ENCODE data around the gene ANKRD11.

Gene ANKRD11

DNA sequence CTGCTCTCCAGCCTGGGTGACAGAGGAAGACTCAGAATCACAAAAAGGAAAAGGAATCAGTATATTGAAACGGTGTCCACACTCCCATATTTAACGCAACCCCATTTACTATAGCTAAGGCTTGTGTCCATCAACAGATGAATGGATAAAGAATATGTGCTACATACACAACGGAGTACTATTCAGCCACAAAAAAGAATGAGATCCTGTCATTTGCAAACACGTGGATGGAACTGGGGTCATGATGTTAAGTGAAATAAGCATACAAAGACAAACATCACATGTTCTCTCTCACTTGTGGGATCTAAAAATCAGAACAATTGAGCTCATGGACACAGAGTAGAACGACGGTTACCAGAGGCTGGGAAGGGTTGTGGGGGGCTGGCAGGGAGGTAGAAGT, 217.7 kb downstream of the ANKRD11 start:
- Histone ChIP-seq H3K4ac (ENCODE audit: low read depth, low read length) (no peak overlapping the region), H3K23ac (ENCODE audit: low read length) (no peak overlapping the region), H3K27me3 (ENCODE audit: insufficient read depth, low read length, poor library complexity) (no peaks in the 10 kb centered on the region), H4K8ac (ENCODE audit: low read depth, low read length) (no peak overlapping the region), H3K4me3 (ENCODE audit: low read length) (no peak overlapping the region), H2BK5ac (ENCODE audit: low read length) (no peak overlapping the region), H3K79me1 (ENCODE audit: low read length) (peaks cover 1% of the 10 kb centered on the region), H3K27ac (ENCODE audit: low read depth, low read length) (no peak overlapping the region), H3K18ac (ENCODE audit: low read length) (no peak overlapping the region), H3K36me3 (ENCODE audit: control insufficient read depth, insufficient read depth, low read length) (peaks cover 12% of the 10 kb centered on the region), H3K4me2 (ENCODE audit: low read length) (no peak overlapping the region), H3K4me1 (ENCODE audit: control insufficient read depth, low read depth, low read length) (no peaks in the 10 kb centered on the region), H3K56ac (ENCODE audit: low read length) (no peak overlapping the region), H4K5ac (ENCODE audit: low read length) (no peak overlapping the region), H3K79me2 (ENCODE audit: control insufficient read depth, insufficient read depth, low read length) (no peaks in the 10 kb centered on the region), H2BK15ac (replicated peaks; ENCODE audit: low read depth) (no peak overlapping the region), H2AK5ac (ENCODE audit: low read length) (no peak overlapping the region), H3K9ac (ENCODE audit: low read length) (no peak overlapping the region), H2BK120ac (ENCODE audit: low read depth, low read length) (no peak overlapping the region)
- WGBS (ENCODE audit: extremely low coverage, insufficient coverage, low lambda C conversion rate): no CpG with 5 or more reads among the region's 6 CpGs
- DNase-seq: no peak

DNA sequence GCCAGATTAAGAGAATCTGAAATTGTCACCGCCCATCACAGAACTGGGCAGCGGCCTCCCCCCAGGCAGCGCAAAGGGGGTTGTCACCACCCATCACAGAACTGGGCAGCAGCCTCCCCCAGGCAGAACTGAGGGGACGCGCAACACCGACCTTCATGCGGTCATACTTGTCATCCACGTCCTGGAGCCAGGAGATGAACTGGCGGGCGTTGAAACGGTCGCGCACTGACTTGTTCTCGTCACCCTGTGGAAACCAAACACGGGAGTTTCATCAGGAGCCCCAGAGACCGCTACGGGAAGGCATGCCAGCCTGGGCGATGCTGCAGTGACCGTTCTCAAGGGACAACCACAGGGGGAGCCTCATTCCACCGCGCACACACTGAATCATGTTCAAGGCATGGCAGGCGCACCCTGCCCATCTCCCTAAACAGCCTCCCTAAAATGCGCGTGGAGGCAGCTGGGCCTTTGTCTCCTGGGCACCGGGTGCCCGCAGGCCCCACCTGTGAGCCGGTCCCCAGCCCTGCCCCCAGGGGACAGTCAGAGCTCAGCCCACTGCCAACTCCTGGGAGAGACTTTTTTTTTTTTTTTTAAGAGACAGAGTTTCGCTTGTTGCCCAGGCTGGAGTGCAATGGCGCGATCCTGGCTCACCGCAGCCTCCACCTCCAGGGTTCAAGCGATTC, 219.6 kb downstream of the ANKRD11 start:
- H3K79me2 ChIP-seq (ENCODE audit: control insufficient read depth, insufficient read depth, low read length): no peaks in the 10 kb centered on the region
- H3K27ac ChIP-seq (ENCODE audit: low read depth, low read length): no peak overlapping the region
- H2BK120ac ChIP-seq (ENCODE audit: low read depth, low read length): no peak overlapping the region
- H3K27me3 ChIP-seq (ENCODE audit: insufficient read depth, low read length, poor library complexity): no peaks in the 10 kb centered on the region
- no peak overlapping the region for H3K9ac ChIP-seq (ENCODE audit: low read length)
- no peak overlapping the region for H2BK5ac ChIP-seq (ENCODE audit: low read length)
- H3K4ac ChIP-seq (ENCODE audit: low read depth, low read length): no peak overlapping the region
- no peak for DNase-seq
- no peak overlapping the region for H3K56ac ChIP-seq (ENCODE audit: low read length)
- H3K4me3 ChIP-seq (ENCODE audit: low read length): no peak overlapping the region
- WGBS (ENCODE audit: extremely low coverage, insufficient coverage, low lambda C conversion rate): no CpG with 5 or more reads among the region's 32 CpGs
- H3K4me1 ChIP-seq (ENCODE audit: control insufficient read depth, low read depth, low read length): no peaks in the 10 kb centered on the region
- peaks cover 1% of the 10 kb centered on the region for H3K79me1 ChIP-seq (ENCODE audit: low read length)
- H4K8ac ChIP-seq (ENCODE audit: low read depth, low read length): no peak overlapping the region
- no peak overlapping the region for H4K5ac ChIP-seq (ENCODE audit: low read length)
- H3K23ac ChIP-seq (ENCODE audit: low read length): no peak overlapping the region
- no peak overlapping the region for H3K18ac ChIP-seq (ENCODE audit: low read length)
- no peak overlapping the region for H3K4me2 ChIP-seq (ENCODE audit: low read length)
- H2AK5ac ChIP-seq (ENCODE audit: low read length): no peak overlapping the region
- peaks cover 12% of the 10 kb centered on the region for H3K36me3 ChIP-seq (ENCODE audit: control insufficient read depth, insufficient read depth, low read length)
- H2BK15ac ChIP-seq (replicated peaks; ENCODE audit: low read depth): no peak overlapping the region

- DNase-seq: no peak
- Histone ChIP-seq H3K4me3 (ENCODE audit: low read length) (no peak overlapping the region), H3K23ac (ENCODE audit: low read length) (no peak overlapping the region), H2BK120ac (ENCODE audit: low read depth, low read length) (no peak overlapping the region), H3K27ac (ENCODE audit: low read depth, low read length) (no peak overlapping the region), H3K4me1 (ENCODE audit: control insufficient read depth, low read depth, low read length) (no peaks in the 10 kb centered on the region), H3K9ac (ENCODE audit: low read length) (no peak overlapping the region), H3K4me2 (ENCODE audit: low read length) (no peak overlapping the region), H2AK5ac (ENCODE audit: low read length) (no peak overlapping the region), H3K18ac (ENCODE audit: low read length) (no peak overlapping the region), H3K4ac (ENCODE audit: low read depth, low read length) (no peak overlapping the region), H3K79me2 (ENCODE audit: control insufficient read depth, insufficient read depth, low read length) (no peaks in the 10 kb centered on the region), H2BK5ac (ENCODE audit: low read length) (no peak overlapping the region), H4K5ac (ENCODE audit: low read length) (no peak overlapping the region), H4K8ac (ENCODE audit: low read depth, low read length) (no peak overlapping the region), H3K79me1 (ENCODE audit: low read length) (peaks cover 1% of the 10 kb centered on the region), H3K36me3 (ENCODE audit: control insufficient read depth, insufficient read depth, low read length) (peaks cover 12% of the 10 kb centered on the region), H3K27me3 (ENCODE audit: insufficient read depth, low read length, poor library complexity) (no peaks in the 10 kb centered on the region), H2BK15ac (replicated peaks; ENCODE audit: low read depth) (no peak overlapping the region), H3K56ac (ENCODE audit: low read length) (no peak overlapping the region)
- no CpG with 5 or more reads among the region's 27 CpGs for WGBS (ENCODE audit: extremely low coverage, insufficient coverage, low lambda C conversion rate)
These were observed 220.3 kb downstream of the ANKRD11 start for GRCh38 chr16:89269805-89270665.

DNA sequence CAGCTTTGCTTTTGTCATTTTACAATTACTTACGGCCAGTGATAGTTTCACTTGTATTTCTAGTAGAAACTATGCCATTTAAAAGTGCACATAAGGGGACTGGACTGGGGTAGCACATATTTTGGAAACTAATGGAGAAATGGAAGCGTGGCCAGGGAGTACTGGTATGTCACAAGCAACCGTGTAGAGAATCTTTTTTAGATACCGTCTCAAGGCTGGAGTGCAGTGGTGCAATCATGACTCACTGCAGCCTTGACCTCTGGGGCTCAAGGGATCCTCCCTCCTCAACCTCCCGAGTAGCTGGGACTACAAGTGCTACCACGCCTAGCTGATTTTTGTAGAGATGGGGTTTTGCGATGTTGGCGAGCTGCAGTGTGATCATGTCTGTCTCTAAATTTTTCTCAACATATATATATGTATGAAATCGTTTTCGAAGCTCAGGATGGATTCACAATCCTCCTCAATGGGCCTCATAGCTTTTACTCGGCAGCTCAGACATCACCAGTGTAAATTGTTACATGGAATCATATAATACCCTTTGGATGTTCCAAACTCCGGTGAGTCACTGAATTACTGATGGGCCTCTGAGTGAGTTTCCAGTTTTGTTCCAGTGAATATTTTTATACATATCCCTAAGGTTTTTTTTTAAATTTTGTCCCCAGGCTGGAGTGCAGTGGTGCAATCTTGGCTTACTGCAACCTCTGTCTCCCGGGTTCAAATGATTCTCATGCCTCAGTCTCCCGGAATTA, 221.2 kb downstream of the ANKRD11 start:
- Histone ChIP-seq H3K23ac (ENCODE audit: low read length) (no peak overlapping the region), H3K9ac (ENCODE audit: low read length) (no peak overlapping the region), H3K4ac (ENCODE audit: low read depth, low read length) (no peak overlapping the region), H4K5ac (ENCODE audit: low read length) (no peak overlapping the region), H3K79me1 (ENCODE audit: low read length) (peaks cover 1% of the 10 kb centered on the region), H3K18ac (ENCODE audit: low read length) (no peak overlapping the region), H3K4me3 (ENCODE audit: low read length) (no peak overlapping the region), H3K4me2 (ENCODE audit: low read length) (no peak overlapping the region), H2BK15ac (replicated peaks; ENCODE audit: low read depth) (no peak overlapping the region), H3K36me3 (ENCODE audit: control insufficient read depth, insufficient read depth, low read length) (peaks cover 12% of the 10 kb centered on the region), H4K8ac (ENCODE audit: low read depth, low read length) (no peak overlapping the region), H2BK5ac (ENCODE audit: low read length) (no peak overlapping the region), H3K27ac (ENCODE audit: low read depth, low read length) (no peak overlapping the region), H2BK120ac (ENCODE audit: low read depth, low read length) (no peak overlapping the region), H3K79me2 (ENCODE audit: control insufficient read depth, insufficient read depth, low read length) (no peaks in the 10 kb centered on the region), H3K56ac (ENCODE audit: low read length) (no peak overlapping the region), H3K4me1 (ENCODE audit: control insufficient read depth, low read depth, low read length) (no peaks in the 10 kb centered on the region), H2AK5ac (ENCODE audit: low read length) (no peak overlapping the region), H3K27me3 (ENCODE audit: insufficient read depth, low read length, poor library complexity) (no peaks in the 10 kb centered on the region)
- DNase-seq: no peak
- no CpG with 5 or more reads among the region's 14 CpGs for WGBS (ENCODE audit: extremely low coverage, insufficient coverage, low lambda C conversion rate)

GRCh38 chr16:89268585-89268984, 221.8 kb downstream of the ANKRD11 start:
- WGBS (ENCODE audit: extremely low coverage, insufficient coverage, low lambda C conversion rate): no CpG with 5 or more reads among the region's 19 CpGs
- H3K27ac ChIP-seq (ENCODE audit: low read depth, low read length): no peak overlapping the region

More at GRCh38 chr16:89268585-89268984, 221.8 kb downstream of the ANKRD11 start:
- Histone ChIP-seq H4K8ac (ENCODE audit: low read depth, low read length) (no peak overlapping the region), H3K4me2 (ENCODE audit: low read length) (no peak overlapping the region), H3K18ac (ENCODE audit: low read length) (no peak overlapping the region), H3K36me3 (ENCODE audit: control insufficient read depth, insufficient read depth, low read length) (peaks cover 12% of the 10 kb centered on the region), H3K4me1 (ENCODE audit: control insufficient read depth, low read depth, low read length) (no peaks in the 10 kb centered on the region), H3K23ac (ENCODE audit: low read length) (no peak overlapping the region), H3K79me1 (ENCODE audit: low read length) (no peaks in the 10 kb centered on the region), H3K4me3 (ENCODE audit: low read length) (no peak overlapping the region), H2AK5ac (ENCODE audit: low read length) (no peak overlapping the region), H2BK120ac (ENCODE audit: low read depth, low read length) (no peak overlapping the region), H3K79me2 (ENCODE audit: control insufficient read depth, insufficient read depth, low read length) (no peaks in the 10 kb centered on the region), H2BK5ac (ENCODE audit: low read length) (no peak overlapping the region), H2BK15ac (replicated peaks; ENCODE audit: low read depth) (no peak overlapping the region), H4K5ac (ENCODE audit: low read length) (no peak overlapping the region), H3K4ac (ENCODE audit: low read depth, low read length) (no peak overlapping the region), H3K27me3 (ENCODE audit: insufficient read depth, low read length, poor library complexity) (no peaks in the 10 kb centered on the region), H3K56ac (ENCODE audit: low read length) (no peak overlapping the region), H3K9ac (ENCODE audit: low read length) (no peak overlapping the region)
- no peak for DNase-seq
